GM19023 (cell line): ENCODE measurements around the gene BMP10.

Experiments
- ATAC-seq: cut with Tn5 transposase; IDR thresholded peaks from one replicate; pipeline ENCODE4 v1.9.1; 2021; ENCODE audit warnings: mild to moderate bottlenecking, moderate library complexity; ENCODE audit not compliant: unreplicated experiment

Gene BMP10

GRCh38 chr2:68853915-68854314 lies 17.3 kb downstream of the BMP10 start:
- no peak for ATAC-seq

GRCh38 chr2:68853035-68853434 lies 18.2 kb downstream of the BMP10 start:
- no peak for ATAC-seq

GRCh38 chr2:68850524-68850923 lies 20.7 kb downstream of the BMP10 start:
- no peak for ATAC-seq

GRCh38 chr2:68849579-68850030 lies 21.6 kb downstream of the BMP10 start:
- ATAC-seq, result no peak

- no peak for ATAC-seq
Measured at GRCh38 chr2:68847751-68848150, 23.4 kb downstream of the BMP10 start.

- no peak for ATAC-seq
Measured at GRCh38 chr2:68846091-68846490, 25.1 kb downstream of the BMP10 start.

GRCh38 chr2:68845043-68845442 lies 26.2 kb downstream of the BMP10 start:
- ATAC-seq, result no peak

GRCh38 chr2:68839260-68839833 lies 31.9 kb downstream of the BMP10 start:
- no peak for ATAC-seq

GRCh38 chr2:68838641-68839040 lies 32.6 kb downstream of the BMP10 start:
- ATAC-seq, result no peak

- ATAC-seq, result no peak
Measured at GRCh38 chr2:68837861-68838341, 33.3 kb downstream of the BMP10 start.

- no peak for ATAC-seq
Measured at GRCh38 chr2:68837164-68837860, 33.9 kb downstream of the BMP10 start.

- ATAC-seq, result no peak
Measured at GRCh38 chr2:68835621-68836020, 35.6 kb downstream of the BMP10 start.

- no peak for ATAC-seq
Measured at GRCh38 chr2:68834737-68835376, 36.3 kb downstream of the BMP10 start.

- ATAC-seq, result no peak
Measured at GRCh38 chr2:68833162-68833561, 38.0 kb downstream of the BMP10 start.

- ATAC-seq, result peak; percentile 74
Measured at GRCh38 chr2:68832233-68832869, 38.8 kb downstream of the BMP10 start.

- ATAC-seq, result no peak
Measured at GRCh38 chr2:68831686-68832232, 39.4 kb downstream of the BMP10 start.

GRCh38 chr2:68829749-68830148 lies 41.4 kb downstream of the BMP10 start:
- ATAC-seq, result no peak

GRCh38 chr2:68828887-68829708 lies 42.1 kb downstream of the BMP10 start:
- no peak for ATAC-seq

- ATAC-seq, result no peak
Measured at GRCh38 chr2:68827666-68828065, 43.5 kb downstream of the BMP10 start.

- no peak for ATAC-seq
Measured at GRCh38 chr2:68825866-68826265, 45.3 kb downstream of the BMP10 start.
